CD4-positive, alpha-beta T cell treated with Interleukin-12 subunit alpha and Interleukin-12 subunit beta, for 1 hour (primary cell): ENCODE results near the gene POMT1.

Source experiments
- DNase-seq: peaks from one replicate; pipeline ENCODE4 v3.0.0-alpha.2; 2020

Gene POMT1

DNA sequence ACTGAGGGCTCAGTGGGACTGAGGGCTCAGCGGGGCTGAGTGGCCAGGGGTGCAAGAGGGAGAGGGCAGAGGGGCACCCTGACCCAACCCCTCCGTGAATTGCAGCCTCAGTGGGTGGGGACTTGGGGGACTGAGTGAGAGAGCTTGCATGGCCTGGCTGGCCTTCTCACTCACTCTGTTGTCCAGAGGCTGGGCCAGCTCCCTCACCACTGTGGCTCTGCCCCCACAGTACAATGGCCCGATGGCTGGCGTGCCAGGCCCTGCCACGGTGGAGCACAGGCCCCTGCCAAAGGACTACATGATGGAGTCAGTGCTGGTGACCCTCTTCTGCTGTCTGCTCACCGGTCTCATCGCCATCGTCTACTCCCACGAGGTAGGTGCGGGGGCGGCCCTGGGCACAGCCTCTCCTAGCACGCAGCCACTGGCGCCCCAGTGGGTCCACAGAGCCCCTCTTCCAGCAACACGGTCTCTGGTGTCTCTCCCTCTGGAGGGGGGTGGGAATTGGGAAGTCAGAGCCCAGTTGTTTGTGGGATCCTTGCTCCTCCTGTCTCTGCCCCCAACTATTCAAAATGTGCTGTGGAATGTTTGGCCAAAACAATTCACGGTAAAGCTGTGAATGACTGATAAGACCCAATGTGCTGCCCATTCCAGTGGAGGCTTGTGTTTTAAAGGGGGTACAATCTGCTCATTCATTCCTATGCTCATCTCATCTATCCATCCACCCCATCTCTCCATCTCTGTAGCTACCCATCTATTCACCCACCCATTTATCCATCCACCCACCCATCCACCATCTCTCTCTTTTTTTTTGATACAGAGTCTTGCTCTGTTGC is 53.3 kb downstream of the POMT1 start:
- no peak for DNase-seq

DNA sequence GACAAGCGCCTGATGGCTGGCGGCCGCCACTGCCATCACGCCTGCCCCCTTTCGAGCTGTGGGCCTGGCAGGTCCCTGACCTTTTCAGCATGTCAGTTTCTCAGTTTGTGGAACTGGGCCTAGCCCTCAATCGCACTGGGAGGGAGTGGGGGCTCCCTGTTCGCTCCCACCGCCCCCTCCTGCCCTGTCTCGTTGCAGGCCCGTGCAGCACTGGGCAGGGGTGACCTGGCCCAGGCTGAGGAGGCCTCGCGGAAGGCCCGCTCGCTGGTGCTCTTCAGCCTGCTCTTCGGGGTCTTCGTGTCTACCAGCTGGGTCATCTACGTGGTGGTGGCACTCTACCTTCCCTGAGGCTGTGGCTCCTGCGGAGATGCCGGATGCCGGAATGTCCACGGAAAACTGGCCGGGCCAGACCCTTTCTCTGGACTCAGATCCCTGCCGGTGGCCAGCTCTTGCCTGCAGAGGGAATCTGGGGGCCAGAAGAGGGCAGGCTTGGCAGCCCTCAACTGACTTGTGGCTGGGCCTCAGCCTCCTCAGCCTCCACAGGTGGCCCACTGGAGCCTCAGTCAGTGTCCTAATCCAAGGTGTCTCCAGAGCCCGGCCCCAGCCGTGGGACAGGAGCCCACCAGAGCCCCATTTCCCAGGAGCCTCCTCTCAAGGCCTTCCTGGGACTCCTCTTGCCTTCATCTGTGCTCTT is 55.3 kb downstream of the POMT1 start:
- DNase-seq: no peak

DNA sequence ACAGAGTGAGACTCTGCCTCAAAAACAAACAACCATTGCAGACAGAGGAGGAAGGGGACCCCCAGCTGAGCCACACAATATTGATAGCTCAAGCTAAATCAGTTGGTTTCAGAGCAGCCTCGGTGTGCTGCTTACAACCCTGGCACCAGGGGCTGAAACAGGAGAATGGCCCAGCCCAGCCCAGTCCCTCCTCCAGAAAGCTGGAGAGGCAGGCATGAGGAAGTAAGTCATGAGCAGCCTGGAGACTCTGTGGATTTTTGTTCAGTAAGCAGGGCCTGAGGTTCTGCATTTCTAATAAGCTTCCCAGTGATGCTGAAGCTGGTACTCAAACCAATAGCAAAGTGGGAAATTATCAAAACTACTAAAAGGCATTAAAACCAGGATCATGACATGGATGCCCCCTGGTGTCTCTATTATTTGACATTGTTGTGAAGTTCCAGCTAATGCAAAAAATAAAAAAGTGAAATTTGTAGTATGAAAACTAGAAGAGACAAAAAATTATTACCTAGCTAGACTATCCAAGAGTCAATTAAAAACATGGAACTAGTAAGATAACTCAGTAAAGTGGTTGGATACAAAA is 56.8 kb downstream of the POMT1 start:
- no peak for DNase-seq

DNA sequence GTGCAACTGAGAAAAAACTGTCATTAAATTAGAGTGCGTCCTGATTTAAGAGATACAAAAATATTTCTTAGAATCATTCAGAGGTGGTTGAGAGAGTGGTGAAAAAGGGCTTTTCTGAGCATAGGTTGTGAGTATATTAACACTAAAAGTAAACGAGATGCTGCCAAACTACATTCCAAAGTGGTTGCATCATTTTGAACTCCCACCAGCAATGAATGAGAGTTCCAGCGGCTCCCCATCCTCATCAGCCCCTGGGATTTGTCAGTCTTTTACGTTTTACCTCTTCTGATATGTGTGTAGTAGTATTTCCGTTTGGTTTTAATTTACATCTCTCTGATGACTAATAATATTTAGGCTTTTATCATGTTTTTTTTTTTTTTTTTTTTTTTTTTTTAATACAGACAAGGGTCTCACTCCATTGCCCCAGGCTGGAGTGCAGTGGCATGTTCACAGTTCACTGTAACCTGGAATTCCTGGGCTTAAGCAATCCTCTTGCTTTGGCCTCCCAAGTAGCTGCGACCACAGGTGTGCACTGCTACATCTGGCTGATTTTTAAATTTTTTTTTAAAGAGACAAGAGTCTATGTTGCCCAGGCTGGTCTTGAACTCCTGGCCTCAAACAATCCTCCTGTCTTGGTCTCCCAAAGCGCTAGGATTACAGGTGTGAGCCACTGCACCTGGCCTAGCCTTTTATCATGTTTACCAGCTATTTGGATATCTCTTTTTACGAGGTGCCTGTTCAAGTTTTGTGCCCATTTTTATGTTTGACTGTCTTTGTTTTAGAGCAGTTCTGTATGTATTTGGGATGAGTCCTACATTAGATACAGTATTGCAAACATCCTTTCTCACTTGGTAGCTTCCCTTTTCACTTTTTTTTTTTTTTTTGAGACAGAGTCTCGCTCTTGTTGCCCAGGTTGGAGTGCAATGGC is 59.6 kb downstream of the POMT1 start:
- DNase-seq: no peak

DNA sequence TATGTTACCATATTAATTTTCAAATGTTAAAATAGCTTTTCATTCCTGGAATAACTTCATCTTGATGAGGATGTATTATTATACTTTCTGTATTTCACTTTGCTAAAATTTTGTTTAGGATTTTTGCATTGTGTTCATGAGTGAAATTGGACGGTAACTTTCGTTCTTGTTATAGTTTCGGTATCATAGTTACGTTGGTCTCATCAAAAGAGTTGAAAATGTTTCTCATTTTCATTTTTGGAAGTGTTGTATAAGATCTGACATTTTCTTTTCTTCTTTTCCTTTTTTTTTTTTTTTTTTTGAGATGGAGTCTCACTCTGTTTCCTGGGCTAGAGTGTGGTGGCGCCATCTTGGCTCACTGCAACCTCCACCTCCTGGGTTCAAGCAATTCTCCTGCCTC is 62.7 kb downstream of the POMT1 start:
- no peak for DNase-seq

DNA sequence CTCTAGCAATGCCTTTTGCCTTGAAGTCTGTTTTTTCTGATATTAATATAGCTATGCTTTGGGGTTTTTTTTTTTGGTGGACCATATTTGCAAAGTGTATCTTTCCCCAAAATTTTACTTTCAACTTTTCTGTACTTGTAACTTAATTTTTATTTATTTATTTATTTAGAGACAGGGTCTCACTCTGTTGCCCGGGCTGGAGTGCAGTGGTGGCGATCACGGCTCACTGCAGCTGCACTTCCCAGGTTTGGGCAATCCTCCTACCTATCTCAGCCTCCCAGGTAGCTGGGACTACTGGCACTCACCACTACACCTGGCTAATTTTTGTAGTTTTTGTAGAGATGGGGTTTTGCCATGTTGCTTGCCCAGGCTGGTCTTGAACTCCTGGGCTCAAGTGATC is 63.4 kb downstream of the POMT1 start:
- DNase-seq: no peak

DNA sequence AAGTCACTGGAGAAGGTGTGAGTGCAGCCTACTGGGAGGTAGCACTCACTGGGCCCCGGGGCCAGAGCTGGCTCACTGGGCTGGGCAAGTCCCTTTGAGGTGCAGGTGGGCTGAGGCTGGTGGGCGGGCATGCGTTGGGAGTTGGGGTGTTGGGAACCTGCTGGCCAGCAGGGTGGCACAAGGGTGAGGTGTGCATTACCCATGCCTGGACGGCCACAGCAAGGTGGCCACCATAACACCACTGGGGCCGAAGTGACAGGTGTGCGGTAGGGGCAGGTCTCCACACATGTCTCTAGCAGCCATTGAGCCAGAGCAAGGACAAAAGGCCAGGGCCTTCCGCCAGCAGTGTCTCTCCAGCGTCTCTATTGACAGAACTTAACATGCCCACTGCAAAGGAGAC is 65.2 kb downstream of the POMT1 start:
- DNase-seq: no peak
